ENCODE data around the gene TMEM184C.

DNA sequence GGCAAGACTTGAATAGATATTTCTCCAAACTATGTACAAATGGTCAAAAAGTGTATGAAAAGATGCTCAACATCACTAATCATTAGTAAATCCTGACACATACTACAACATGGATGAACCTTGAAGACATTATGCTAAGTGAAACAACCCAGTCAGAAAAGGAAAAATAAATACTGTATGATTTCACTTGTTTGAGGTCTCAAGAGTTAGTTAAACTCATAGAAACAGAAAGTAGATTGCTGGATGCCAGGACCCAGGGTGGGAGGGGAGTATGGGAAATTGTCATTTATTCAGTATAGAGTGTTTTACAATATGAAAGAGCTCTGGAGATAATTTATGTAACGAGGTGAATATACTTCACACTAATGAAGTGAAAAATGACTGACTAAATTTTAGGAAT, 34.4 kb downstream of the TMEM184C start:
- TF ChIP-seq TBP (IDR thresholded peaks at IDR 0.05; ENCODE audit: low read depth, low read length) (no peak), JUN (IDR thresholded peaks at IDR 0.05; ENCODE audit: low read depth, low read length) (no peak), EZH2 (IDR thresholded peaks at IDR 0.05; ENCODE audit: low read depth, low read length, severe bottlenecking) (no peak), JUND (IDR thresholded peaks at IDR 0.05; ENCODE audit: low read length) (no peak), FOSL1 (IDR thresholded peaks at IDR 0.05; ENCODE audit: insufficient read depth, low read depth, low read length) (no peak), TAF1 (IDR thresholded peaks at IDR 0.05; ENCODE audit: low read depth, low read length) (no peak), RNF2 (IDR thresholded peaks at IDR 0.05; ENCODE audit: borderline replicate concordance, low read depth, low read length, missing control alignments, poor library complexity, severe bottlenecking) (no peak), POLR2A (IDR thresholded peaks at IDR 0.05; ENCODE audit: control extremely low read depth in 1 of 2, low read depth in 2 of 2, low read length in 2 of 2) (no peak), POU5F1 (IDR thresholded peaks at IDR 0.05; ENCODE audit: low read depth, low read length) (no peak), RFX5 (IDR thresholded peaks at IDR 0.05; ENCODE audit: borderline replicate concordance, low read depth, low read length) (no peak)
- TF ChIP-seq, protein P1, sequence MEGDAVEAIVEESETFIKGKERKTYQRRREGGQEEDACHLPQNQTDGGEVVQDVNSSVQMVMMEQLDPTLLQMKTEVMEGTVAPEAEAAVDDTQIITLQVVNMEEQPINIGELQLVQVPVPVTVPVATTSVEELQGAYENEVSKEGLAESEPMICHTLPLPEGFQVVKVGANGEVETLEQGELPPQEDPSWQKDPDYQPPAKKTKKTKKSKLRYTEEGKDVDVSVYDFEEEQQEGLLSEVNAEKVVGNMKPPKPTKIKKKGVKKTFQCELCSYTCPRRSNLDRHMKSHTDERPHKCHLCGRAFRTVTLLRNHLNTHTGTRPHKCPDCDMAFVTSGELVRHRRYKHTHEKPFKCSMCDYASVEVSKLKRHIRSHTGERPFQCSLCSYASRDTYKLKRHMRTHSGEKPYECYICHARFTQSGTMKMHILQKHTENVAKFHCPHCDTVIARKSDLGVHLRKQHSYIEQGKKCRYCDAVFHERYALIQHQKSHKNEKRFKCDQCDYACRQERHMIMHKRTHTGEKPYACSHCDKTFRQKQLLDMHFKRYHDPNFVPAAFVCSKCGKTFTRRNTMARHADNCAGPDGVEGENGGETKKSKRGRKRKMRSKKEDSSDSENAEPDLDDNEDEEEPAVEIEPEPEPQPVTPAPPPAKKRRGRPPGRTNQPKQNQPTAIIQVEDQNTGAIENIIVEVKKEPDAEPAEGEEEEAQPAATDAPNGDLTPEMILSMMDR (IDR thresholded peaks at IDR 0.05; ENCODE audit: control extremely low read depth in 1 of 3, insufficient read depth in 1 of 3, low read depth in 1 of 3, low read length in 3 of 3): no peak
- TF ChIP-seq, protein P2, sequence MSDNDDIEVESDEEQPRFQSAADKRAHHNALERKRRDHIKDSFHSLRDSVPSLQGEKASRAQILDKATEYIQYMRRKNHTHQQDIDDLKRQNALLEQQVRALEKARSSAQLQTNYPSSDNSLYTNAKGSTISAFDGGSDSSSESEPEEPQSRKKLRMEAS (IDR thresholded peaks at IDR 0.05): no peak

Data from H1 (cell line).